Neural progenitor cell (in vitro differentiated cells): ENCODE measurements around the gene B4GALNT3. TPM values are rescaled to one million over a fixed set of nuclear protein-coding genes. Genes with fewer than 3 reads are reported as not detected.

Source experiments
- DNase-seq: peaks from one replicate; pipeline ENCODE4 v3.0.0-alpha.2; 2016; ENCODE audit warnings: low spot score
- H2AFZ ChIP-seq: fragments of 200-600 bp; sonication (generic); replicated peaks from 2 replicates; pipeline ENCODE4 v1.6.1; 2016; ENCODE audit warnings: antibody characterized with exemption
- H3F3A ChIP-seq: fragments of 200-600 bp; sonication (generic); 2 replicates; pipeline ENCODE4 v1.6.1; 2016; ENCODE audit warnings: antibody characterized with exemption, low read depth
- H3K27ac ChIP-seq: fragments of 200-600 bp; sonication (generic); 2 replicates; pipeline ENCODE4 v1.5.1; 2016; ENCODE audit warnings: mild to moderate bottlenecking
- H3K27me3 ChIP-seq: fragments of 200-600 bp; sonication (generic); 2 replicates; pipeline ENCODE4 v1.6.1; 2016; ENCODE audit warnings: mild to moderate bottlenecking, moderate library complexity
- H3K36me3 ChIP-seq: fragments of 200-600 bp; sonication (generic); 2 replicates; pipeline ENCODE4 v1.5.1; 2016
- H3K4me1 ChIP-seq: fragments of 200-600 bp; sonication (generic); 2 replicates; pipeline ENCODE4 v1.6.1; 2016; ENCODE audit warnings: mixed run types
- H3K4me2 ChIP-seq: fragments of 200-600 bp; sonication (generic); 2 replicates; pipeline ENCODE4 v1.6.1; 2016
- H3K4me3 ChIP-seq: fragments of 200-600 bp; sonication (generic); 2 replicates; pipeline ENCODE4 v1.5.1; 2016
- H3K79me2 ChIP-seq: fragments of 200-600 bp; sonication (generic); 2 replicates; pipeline ENCODE4 v1.6.1; 2016; ENCODE audit warnings: low read depth
- H3K9ac ChIP-seq: fragments of 200-600 bp; sonication (generic); 2 replicates; pipeline ENCODE4 v1.6.1; 2016
- H3K9me3 ChIP-seq: fragments of 200-600 bp; sonication (generic); 2 replicates; pipeline ENCODE4 v1.5.1; 2016; ENCODE audit warnings: low read depth
- H4K20me1 ChIP-seq: fragments of 200-600 bp; sonication (generic); 2 replicates; pipeline ENCODE4 v1.6.1; 2016; ENCODE audit warnings: low read depth
- H3K27ac Mint-ChIP-seq: 3 replicates; pipeline ENCODE4 v1.8.0; 2021; ENCODE audit warnings: mixed read lengths
- H3K27me3 Mint-ChIP-seq: 2 replicates; pipeline ENCODE4 v1.8.0; 2022; ENCODE audit warnings: low read depth, mild to moderate bottlenecking, inconsistent platforms, moderate library complexity, mixed read lengths; ENCODE audit not compliant: insufficient read depth
- H3K36me3 Mint-ChIP-seq: 3 replicates; pipeline ENCODE4 v1.8.0; 2021; ENCODE audit warnings: mixed read lengths
- H3K4me1 Mint-ChIP-seq: 3 replicates; pipeline ENCODE4 v1.8.0; 2021; ENCODE audit warnings: mixed read lengths
- H3K4me3 Mint-ChIP-seq: 3 replicates; pipeline ENCODE4 v1.8.0; 2021; ENCODE audit warnings: mild to moderate bottlenecking, moderate library complexity, mixed read lengths
- H3K9me3 Mint-ChIP-seq: 3 replicates; pipeline ENCODE4 v1.8.0; 2020; ENCODE audit warnings: mixed read lengths
- CTCF ChIP-seq: fragments of 200-600 bp; sonication (generic); IDR thresholded peaks from 2 replicates; pipeline ENCODE4 v1.5.1; 2017; ENCODE audit warnings: antibody characterized with exemption, mild to moderate bottlenecking
- EZH2 ChIP-seq: fragments of 200-600 bp; sonication (generic); IDR thresholded peaks from 2 replicates; pipeline ENCODE4 v1.6.1; 2017; ENCODE audit warnings: antibody characterized with exemption, mild to moderate bottlenecking, moderate library complexity
- EZH2phosphoT487 ChIP-seq: fragments of 200-600 bp; sonication (generic); IDR thresholded peaks from 2 replicates; pipeline ENCODE4 v1.6.1; 2017; ENCODE audit warnings: antibody characterized with exemption
- total RNA-seq: library from RNA; depleted of rRNA; stranded (reverse); fragments of >200 nt; gene quantifications from 2 replicates; pipeline ENCODE4 v1.2.3, GENCODE V29; 2015; ENCODE audit warnings: low replicate concordance

The B4GALNT3 gene
- total RNA-seq, 1 donor from 2014 or later = 29.0 TPM

GRCh38 chr12:499837-500458 is 40.2 kb downstream of the B4GALNT3 start:
- no peaks in the 10 kb centered on the region for H3K9me3 Mint-ChIP-seq
- peaks cover 12% of the 10 kb centered on the region for H3K79me2 ChIP-seq
- no peak overlapping the region for H3K27ac Mint-ChIP-seq
- H3K27ac ChIP-seq = no peak overlapping the region
- H3K9ac ChIP-seq = no peak overlapping the region
- peaks cover 44% of the 10 kb centered on the region for H3K4me1 ChIP-seq
- no peak for DNase-seq
- H3K27me3 Mint-ChIP-seq = no peaks in the 10 kb centered on the region
- no peak overlapping the region for H3K4me3 ChIP-seq
- no peaks in the 10 kb centered on the region for H3K27me3 ChIP-seq
- no peak for TF ChIP-seq EZH2phosphoT487
- TF ChIP-seq CTCF = no peak
- no peak for TF ChIP-seq EZH2
- H3K4me1 Mint-ChIP-seq = peaks cover 28% of the 10 kb centered on the region
- H2AFZ ChIP-seq = no peak overlapping the region
- no peak overlapping the region for H3K4me3 Mint-ChIP-seq
- no peaks in the 10 kb centered on the region for H3K36me3 ChIP-seq
- H3K36me3 Mint-ChIP-seq = no peaks in the 10 kb centered on the region
- H3K4me2 ChIP-seq = no peak overlapping the region
- H3K9me3 ChIP-seq = no peaks in the 10 kb centered on the region
- H4K20me1 ChIP-seq = no peaks in the 10 kb centered on the region
- peaks cover 13% of the 10 kb centered on the region for H3F3A ChIP-seq

GRCh38 chr12:501722-502447 is 42.1 kb downstream of the B4GALNT3 start:
- Histone ChIP-seq H3K9ac (no peak overlapping the region), H3K27ac (peak overlapping the region; percentile 52), H3K79me2 (peaks cover 12% of the 10 kb centered on the region), H3K9me3 (no peaks in the 10 kb centered on the region), H3K36me3 (no peaks in the 10 kb centered on the region), H3F3A (peaks cover 13% of the 10 kb centered on the region), H3K4me3 (no peak overlapping the region), H4K20me1 (no peaks in the 10 kb centered on the region), H2AFZ (no peak overlapping the region), H3K27me3 (no peaks in the 10 kb centered on the region), H3K4me2 (no peak overlapping the region), H3K4me1 (peaks cover 40% of the 10 kb centered on the region)
- Mint-ChIP-seq H3K27me3 (no peaks in the 10 kb centered on the region), H3K36me3 (no peaks in the 10 kb centered on the region), H3K4me1 (peaks cover 28% of the 10 kb centered on the region), H3K9me3 (no peaks in the 10 kb centered on the region), H3K4me3 (no peak overlapping the region), H3K27ac (peak overlapping the region; percentile 81)
- no peak for DNase-seq
- TF ChIP-seq CTCF = no peak
- no peak for TF ChIP-seq EZH2phosphoT487
- no peak for TF ChIP-seq EZH2

GRCh38 chr12:503111-503761 is 43.5 kb downstream of the B4GALNT3 start:
- Mint-ChIP-seq H3K4me3 (no peak overlapping the region), H3K27me3 (peaks cover under 1% of the 10 kb centered on the region), H3K9me3 (no peaks in the 10 kb centered on the region), H3K36me3 (no peaks in the 10 kb centered on the region), H3K4me1 (peaks cover 21% of the 10 kb centered on the region), H3K27ac (peak overlapping the region; percentile 30)
- H3K27me3 ChIP-seq = no peaks in the 10 kb centered on the region
- no peak overlapping the region for H2AFZ ChIP-seq
- H3K9me3 ChIP-seq = no peaks in the 10 kb centered on the region
- peaks cover 2% of the 10 kb centered on the region for H3F3A ChIP-seq
- H3K4me1 ChIP-seq = peaks cover 28% of the 10 kb centered on the region
- H3K4me3 ChIP-seq = no peak overlapping the region
- no peaks in the 10 kb centered on the region for H4K20me1 ChIP-seq
- no peak for TF ChIP-seq EZH2phosphoT487
- no peak for TF ChIP-seq CTCF
- TF ChIP-seq EZH2 = no peak
- no peak for DNase-seq
- H3K27ac ChIP-seq = no peak overlapping the region
- H3K79me2 ChIP-seq = peaks cover 12% of the 10 kb centered on the region
- no peaks in the 10 kb centered on the region for H3K36me3 ChIP-seq
- H3K9ac ChIP-seq = no peak overlapping the region
- H3K4me2 ChIP-seq = no peak overlapping the region
